T-helper 2 cell treated with Interferon-gamma antibody and Interleukin-4, amounts not matched to agents 5 μg/mL and 100 μg/mL, for 36 hours (primary cell): ENCODE data around the gene RANBP6.
"Not testable (repeated sequence)": the region's sequence is repeated elsewhere in the genome, so short reads cannot be mapped to it uniquely, and the experiment has no call there.

Experiments used
- DNase-seq: peaks from one replicate; pipeline ENCODE4 v3.0.0; 2021; ENCODE audit warnings: low spot score
- H3K27ac Mint-ChIP-seq: one replicate; pipeline ENCODE4 v1.8.0; 2021; ENCODE audit warnings: mild to moderate bottlenecking, mixed read lengths
- H3K27me3 Mint-ChIP-seq: one replicate; pipeline ENCODE4 v1.8.0; 2021; ENCODE audit warnings: low read depth, mixed read lengths
- H3K36me3 Mint-ChIP-seq: one replicate; pipeline ENCODE4 v1.8.0; 2021; ENCODE audit warnings: low read depth, mixed read lengths
- H3K4me1 Mint-ChIP-seq: one replicate; pipeline ENCODE4 v1.8.0; 2021; ENCODE audit warnings: low read depth, mixed read lengths
- H3K4me3 Mint-ChIP-seq: one replicate; pipeline ENCODE4 v1.8.0; 2022; ENCODE audit warnings: mild to moderate bottlenecking, moderate library complexity, mixed read lengths
- H3K9me3 Mint-ChIP-seq: one replicate; pipeline ENCODE4 v1.8.0; 2021; ENCODE audit warnings: mixed read lengths

Gene RANBP6

DNA sequence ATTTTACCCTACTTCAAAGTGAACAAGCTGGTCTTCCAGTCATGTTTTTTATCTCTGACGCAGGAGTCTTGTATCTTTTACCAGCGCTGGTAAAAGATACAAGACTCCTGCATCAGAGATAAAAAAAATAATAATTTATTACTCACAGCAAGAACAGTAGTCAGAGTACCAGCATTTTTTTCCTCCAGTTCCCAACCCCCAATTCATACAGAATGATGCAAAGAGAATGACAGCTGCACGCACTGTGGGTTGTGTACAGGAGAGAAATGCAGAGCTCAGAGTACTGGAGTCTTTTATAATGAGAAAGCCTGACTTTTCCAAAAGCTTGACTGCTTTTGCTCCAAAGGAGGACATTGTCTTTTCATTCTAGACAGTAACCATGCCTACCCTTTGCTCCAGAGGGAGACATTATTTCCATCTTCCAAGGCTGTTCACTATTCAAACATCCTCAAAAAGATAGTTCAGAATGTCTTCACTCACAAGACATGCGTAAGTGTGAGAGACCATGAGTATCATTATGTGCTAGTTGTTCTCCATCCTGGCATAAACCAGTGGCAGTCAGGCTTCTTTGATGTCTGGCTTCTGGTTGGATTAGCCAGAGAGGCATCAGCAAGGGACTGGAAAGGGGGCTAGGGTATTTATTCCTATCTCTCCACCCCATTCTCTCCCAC, 14.3 kb upstream of the RANBP6 start:
- H3K27ac Mint-ChIP-seq, result no peak overlapping the region

DNA sequence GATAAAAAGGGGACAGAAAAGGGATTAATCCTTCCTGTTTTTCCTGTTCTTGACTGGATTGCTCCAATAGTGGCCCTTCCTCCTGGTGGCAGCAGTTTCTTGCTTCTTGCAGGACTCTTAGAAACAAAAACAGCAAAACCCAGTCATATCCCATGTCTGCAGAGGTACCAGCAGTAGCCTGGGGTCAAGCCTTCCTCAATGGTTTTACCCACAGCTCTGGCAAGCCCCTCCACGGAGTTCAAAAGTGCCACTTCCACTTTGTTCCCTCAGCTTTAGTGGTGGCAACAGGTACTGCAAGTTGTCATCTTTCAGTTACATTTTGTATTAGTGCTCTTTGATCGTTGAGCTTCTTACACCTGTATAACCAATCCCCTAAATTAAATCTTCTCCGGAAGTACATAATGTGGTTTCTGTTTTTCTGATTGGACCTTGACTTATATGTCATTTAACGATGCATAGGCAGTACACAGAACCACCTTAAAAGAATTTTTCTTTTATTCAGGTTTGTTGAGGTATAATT, 8.7 kb upstream of the RANBP6 start:
- H3K4me1 Mint-ChIP-seq, result peaks cover 5% of the 10 kb centered on the region
- H3K9me3 Mint-ChIP-seq, result no peaks in the 10 kb centered on the region
- peak overlapping the region; percentile 66 for H3K4me3 Mint-ChIP-seq
- peak overlapping the region; percentile 24 for H3K27ac Mint-ChIP-seq
- DNase-seq, result no peak
- H3K36me3 Mint-ChIP-seq, result no peaks in the 10 kb centered on the region
- H3K27me3 Mint-ChIP-seq, result peaks cover 18% of the 10 kb centered on the region

More for the DNA sequence above, 14.3 kb upstream of the RANBP6 start:
- no peaks in the 10 kb centered on the region for H3K9me3 Mint-ChIP-seq
- H3K36me3 Mint-ChIP-seq, result no peaks in the 10 kb centered on the region
- no peak overlapping the region for H3K4me3 Mint-ChIP-seq
- DNase-seq, result no peak
- peaks cover 22% of the 10 kb centered on the region for H3K27me3 Mint-ChIP-seq
- no peaks in the 10 kb centered on the region for H3K4me1 Mint-ChIP-seq

DNA sequence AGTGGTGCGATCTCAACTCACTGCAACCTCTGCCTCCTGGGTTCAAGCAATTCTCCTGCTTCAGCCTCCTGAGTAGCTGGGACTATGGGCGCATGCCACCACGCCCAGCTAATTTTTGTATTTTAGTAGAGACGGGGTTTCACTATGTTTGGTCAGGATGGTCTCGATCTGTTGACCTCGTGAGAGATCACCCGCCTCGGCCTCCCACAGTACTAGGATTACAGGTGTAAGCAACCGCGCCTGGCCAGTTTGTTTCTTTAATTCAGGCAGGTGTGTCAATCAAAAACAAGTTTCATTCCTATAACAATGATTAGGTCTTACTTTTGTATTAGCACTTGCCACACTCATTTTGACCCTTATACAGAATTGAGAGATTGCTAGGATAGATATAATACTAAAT, 1.6 kb upstream of the RANBP6 start:
- H3K27me3 Mint-ChIP-seq, DNase-seq, H3K4me3 Mint-ChIP-seq, H3K9me3 Mint-ChIP-seq, H3K27ac Mint-ChIP-seq: not testable (repeated sequence)
- Mint-ChIP-seq H3K36me3 (peaks cover 28% of the 10 kb centered on the region), H3K4me1 (peaks cover 23% of the 10 kb centered on the region)

DNA sequence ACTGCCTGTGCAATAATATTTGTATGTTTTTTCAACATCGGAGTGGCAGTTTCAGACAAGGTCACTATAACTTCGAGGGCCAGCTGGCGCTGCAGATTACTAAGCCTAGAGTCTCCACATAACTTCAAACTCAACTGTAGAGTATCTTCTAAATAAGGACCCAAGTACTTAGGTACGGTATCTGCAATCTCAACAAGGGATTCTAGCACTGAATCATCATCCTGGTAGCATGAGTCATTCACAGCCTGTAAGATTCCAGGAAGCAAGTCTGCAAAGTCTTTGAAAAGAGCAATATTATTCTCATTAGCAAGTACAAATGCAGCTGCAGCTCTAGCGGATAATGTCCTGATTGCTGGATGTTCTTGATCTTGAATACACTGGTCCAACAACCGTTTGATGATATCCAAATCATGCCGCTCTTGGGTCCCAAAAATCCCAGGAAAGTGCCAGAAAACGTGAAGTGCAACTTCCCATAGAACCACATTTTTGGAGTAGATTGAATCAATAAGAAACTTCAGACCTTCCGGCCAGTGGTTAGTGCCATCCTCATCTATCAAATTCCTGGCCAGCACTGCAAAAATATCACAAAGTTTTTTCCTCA, 654 bp downstream of the RANBP6 start:
- Mint-ChIP-seq H3K27me3 (no peaks in the 10 kb centered on the region), H3K27ac (peak overlapping the region; percentile 98), H3K9me3 (peaks cover 5% of the 10 kb centered on the region), H3K4me3 (peak overlapping the region; percentile 97), H3K4me1 (peaks cover 39% of the 10 kb centered on the region), H3K36me3 (peaks cover 46% of the 10 kb centered on the region)
- DNase-seq, result peak; percentile 42

DNA sequence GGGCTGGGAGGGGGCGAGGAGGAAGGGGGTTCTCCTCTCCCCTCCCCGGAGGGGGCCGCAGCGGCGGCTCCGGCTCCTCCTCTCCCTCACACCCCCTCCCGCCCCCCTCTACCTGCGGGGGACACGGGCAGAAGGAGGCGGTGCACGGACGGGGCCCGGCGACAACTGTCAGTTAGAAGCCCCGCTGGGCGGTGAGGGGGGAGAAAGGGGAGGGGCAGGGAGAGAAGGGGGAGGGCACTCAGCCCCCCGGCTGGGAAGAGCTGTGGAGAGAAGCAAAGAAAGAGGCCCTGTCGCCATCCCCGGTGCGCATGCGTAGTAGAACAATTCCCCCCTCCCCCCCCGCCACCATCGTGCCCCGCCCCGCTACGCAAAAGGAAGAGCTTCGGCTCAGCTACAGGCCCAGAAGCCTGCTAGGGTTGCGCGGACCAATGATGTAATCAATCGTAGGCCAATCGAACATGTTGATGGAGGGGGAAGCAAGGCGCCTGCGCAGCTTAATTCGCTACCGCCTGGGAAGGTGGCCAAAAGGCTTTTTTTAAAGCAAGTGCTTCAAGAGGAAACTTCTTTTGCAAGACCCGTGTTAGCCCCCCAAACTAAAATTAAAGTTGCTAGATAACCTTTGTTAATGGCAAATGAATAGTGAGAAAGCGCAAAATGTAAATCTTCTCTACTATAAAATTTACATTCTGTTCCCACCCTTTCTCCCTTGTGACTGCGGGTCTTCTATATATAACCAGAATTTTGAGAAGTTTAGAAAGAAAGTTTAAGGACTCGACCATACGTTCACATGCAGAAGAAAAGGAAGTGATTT, 7.0 kb downstream of the RANBP6 start:
- Mint-ChIP-seq H3K36me3 (peaks cover 49% of the 10 kb centered on the region), H3K27me3 (no peaks in the 10 kb centered on the region), H3K4me3 (peak overlapping the region; percentile 82), H3K4me1 (peaks cover 53% of the 10 kb centered on the region), H3K27ac (peak overlapping the region; percentile 86), H3K9me3 (peaks cover 5% of the 10 kb centered on the region)
- peak; percentile 92 for DNase-seq

DNA sequence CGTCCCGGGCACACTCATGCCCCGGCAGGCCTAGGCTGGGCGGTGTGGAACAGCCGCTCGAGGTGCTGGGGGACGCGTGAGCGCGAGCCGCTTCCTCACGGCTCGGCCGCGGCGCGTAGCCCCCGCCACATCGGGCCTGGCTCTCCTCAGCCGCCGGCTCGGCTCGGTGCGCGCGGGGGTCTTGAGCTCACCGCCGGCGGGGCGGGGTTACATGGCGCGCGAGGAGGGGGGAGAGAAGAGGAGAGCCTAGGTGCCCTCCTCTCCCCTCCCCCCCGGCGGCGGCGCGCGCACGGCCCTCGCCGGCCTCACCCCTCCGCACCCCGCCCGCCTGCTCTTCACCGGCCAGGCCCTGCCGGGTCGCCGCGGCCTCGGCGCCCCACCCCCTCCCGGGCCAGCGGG, 7.7 kb downstream of the RANBP6 start:
- Mint-ChIP-seq H3K4me3 (peak overlapping the region; percentile 93), H3K27ac (peak overlapping the region; percentile 94), H3K4me1 (peaks cover 48% of the 10 kb centered on the region), H3K9me3 (no peaks in the 10 kb centered on the region), H3K36me3 (peaks cover 43% of the 10 kb centered on the region), H3K27me3 (no peaks in the 10 kb centered on the region)
- DNase-seq, result peak; percentile 70

DNA sequence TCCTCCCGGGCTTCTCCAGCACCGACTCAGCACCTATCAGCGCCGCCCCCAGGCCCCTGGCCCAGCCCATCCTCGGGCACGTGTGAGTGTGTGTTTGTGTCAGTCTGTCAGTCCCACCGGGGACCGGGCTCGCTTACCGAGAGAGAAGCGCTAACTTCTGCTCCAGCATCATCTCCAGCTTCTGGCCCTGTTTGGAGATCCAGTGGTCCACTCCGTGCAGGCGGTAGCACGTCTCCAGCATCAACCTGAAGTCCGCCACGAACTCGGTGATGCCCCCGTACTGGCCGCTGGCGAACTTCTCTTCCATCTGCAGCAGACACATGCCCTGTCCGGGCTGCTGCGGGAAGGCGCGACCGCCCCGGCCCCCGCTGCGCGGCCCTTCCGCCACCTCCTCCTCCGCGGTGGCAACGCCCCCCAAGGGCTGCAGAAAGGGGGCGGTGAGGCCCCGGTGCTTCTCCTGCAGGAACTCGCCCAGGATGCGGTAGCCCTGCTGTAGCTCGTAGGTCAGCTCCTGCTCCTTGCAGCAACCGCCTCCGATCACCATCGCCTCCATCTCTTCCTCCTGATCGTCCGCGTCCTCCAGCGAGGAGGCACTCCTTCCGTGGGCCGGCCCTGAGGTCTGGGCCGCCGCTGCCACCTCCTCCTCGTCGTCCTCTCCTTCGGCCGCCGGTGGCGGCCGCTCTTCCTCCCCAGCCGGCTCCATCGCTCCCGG, 8.2 kb downstream of the RANBP6 start:
- peak; percentile 94 for DNase-seq
- H3K9me3 Mint-ChIP-seq, result no peaks in the 10 kb centered on the region
- H3K36me3 Mint-ChIP-seq, result peaks cover 37% of the 10 kb centered on the region
- H3K27ac Mint-ChIP-seq, result peak overlapping the region; percentile 94
- H3K4me1 Mint-ChIP-seq, result peaks cover 44% of the 10 kb centered on the region
- peak overlapping the region; percentile 93 for H3K4me3 Mint-ChIP-seq
- H3K27me3 Mint-ChIP-seq, result no peaks in the 10 kb centered on the region

DNA sequence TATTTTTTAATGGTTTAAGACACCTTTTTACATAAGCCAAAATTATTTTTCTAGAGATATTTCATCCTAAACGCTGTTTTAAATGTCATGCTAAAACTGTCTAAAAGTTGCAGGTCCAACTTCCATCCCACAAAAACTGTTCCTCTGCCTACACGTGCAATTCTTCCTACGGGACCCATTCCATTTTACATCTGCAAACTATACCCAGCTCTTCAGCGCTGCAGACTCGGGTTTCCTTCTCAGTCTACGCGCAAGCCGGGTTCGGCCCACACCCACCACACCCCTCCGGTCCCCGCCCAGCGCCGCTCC, 8.7 kb downstream of the RANBP6 start:
- peak overlapping the region; percentile 94 for H3K27ac Mint-ChIP-seq
- H3K4me3 Mint-ChIP-seq, result peak overlapping the region; percentile 93
- H3K27me3 Mint-ChIP-seq, result no peaks in the 10 kb centered on the region
- DNase-seq, result no peak
- H3K36me3 Mint-ChIP-seq, result peaks cover 33% of the 10 kb centered on the region
- no peaks in the 10 kb centered on the region for H3K9me3 Mint-ChIP-seq
- peaks cover 40% of the 10 kb centered on the region for H3K4me1 Mint-ChIP-seq

DNA sequence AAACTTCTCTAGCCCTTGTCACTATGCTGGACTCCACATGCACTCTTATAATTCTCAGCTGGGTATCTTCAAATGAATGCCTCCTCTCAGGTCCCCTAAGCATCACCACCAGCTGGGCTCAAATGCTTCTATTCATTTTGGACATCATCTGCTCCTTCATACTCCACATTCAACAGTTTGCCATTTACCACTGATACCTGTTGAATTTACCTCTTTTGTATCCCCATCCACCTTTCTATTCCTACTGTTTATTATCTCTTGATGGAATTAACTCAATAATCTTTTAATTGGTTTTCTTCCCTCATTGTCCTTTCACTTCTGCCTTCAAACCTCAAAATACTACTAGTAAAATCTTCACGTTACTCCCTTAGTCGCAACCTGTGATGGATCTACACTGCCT, 14.5 kb downstream of the RANBP6 start:
- DNase-seq, result no peak
- H3K36me3 Mint-ChIP-seq, result peaks cover 13% of the 10 kb centered on the region
- H3K9me3 Mint-ChIP-seq, result no peaks in the 10 kb centered on the region
- H3K4me1 Mint-ChIP-seq, result peaks cover 23% of the 10 kb centered on the region
- H3K27ac Mint-ChIP-seq, result no peak overlapping the region
- H3K4me3 Mint-ChIP-seq, result no peak overlapping the region
- no peaks in the 10 kb centered on the region for H3K27me3 Mint-ChIP-seq

DNA sequence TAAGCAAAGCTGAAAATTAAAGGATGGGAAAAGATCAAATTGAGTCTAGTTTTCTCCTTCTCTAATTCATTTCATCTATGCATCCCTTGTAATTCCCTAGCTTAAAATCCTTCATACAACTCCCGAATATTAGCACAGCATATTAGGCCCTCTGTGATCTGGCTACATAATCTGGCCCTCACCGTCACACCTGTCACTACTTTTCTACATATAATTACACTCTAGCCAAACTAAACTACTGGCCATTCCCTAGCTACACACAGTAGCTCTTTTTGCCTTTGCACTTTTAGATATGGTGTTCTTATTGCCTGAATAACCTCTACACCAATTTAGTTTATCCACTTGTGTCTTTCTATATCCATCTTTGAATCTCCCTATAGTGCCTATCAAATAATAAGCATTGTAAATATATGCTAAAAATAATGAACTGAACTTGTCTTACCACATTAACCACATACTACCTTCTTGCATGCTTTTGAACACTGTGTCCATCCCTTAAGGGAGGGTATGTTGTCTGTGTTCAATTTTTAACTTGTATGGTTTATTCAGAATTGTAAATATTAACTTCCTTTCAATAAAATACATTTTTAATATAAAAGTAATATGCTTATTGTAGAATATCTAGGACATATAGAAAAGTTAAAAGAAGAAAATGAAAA, 15.9 kb downstream of the RANBP6 start:
- Mint-ChIP-seq H3K36me3 (peaks cover 12% of the 10 kb centered on the region), H3K4me3 (no peak overlapping the region), H3K27ac (no peak overlapping the region), H3K9me3 (no peaks in the 10 kb centered on the region), H3K4me1 (peaks cover 28% of the 10 kb centered on the region), H3K27me3 (no peaks in the 10 kb centered on the region)
- no peak for DNase-seq

DNA sequence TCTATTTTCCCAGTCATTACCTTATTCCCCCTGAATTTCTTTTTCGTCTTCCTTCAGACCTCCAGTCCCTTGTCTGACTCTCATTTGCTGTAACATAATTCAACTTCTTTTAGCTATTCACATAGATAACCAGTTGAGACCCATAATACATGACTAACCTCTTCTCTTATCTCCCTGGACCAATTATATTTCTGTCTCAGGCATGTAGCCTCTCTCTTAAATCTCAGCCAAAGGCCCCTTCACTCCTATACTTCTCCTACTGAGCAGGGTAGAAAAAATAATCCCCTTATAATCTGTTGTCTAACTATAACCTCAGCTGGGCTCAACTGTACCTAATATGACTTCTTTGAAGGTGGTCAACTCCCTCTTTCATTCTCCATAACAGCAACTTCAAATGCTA, 20.9 kb downstream of the RANBP6 start:
- H3K4me1 Mint-ChIP-seq, result peaks cover 18% of the 10 kb centered on the region
- H3K27ac Mint-ChIP-seq, result no peak overlapping the region
- H3K9me3 Mint-ChIP-seq, result no peaks in the 10 kb centered on the region
- no peaks in the 10 kb centered on the region for H3K27me3 Mint-ChIP-seq
- DNase-seq, result no peak
- peaks cover 4% of the 10 kb centered on the region for H3K36me3 Mint-ChIP-seq
- no peak overlapping the region for H3K4me3 Mint-ChIP-seq

DNA sequence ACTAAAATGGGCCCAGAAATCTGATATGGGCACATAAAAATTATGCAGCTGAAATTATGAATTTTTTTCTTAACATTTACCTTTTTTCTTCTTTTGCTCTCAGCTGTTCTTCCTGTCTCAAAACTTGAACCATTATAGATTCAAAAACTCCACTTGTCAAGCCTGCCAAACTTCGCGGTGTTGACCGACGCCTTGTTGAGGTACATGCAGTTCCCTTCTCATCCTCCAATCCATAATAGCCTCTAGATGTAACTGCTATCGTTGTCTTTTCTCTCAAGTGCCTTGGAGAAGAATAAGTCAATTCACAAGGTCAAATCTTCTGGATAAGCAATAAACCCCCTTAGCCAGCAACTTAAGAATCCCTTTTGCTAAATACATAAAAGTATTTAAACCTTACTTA, 27.2 kb downstream of the RANBP6 start:
- no peak for DNase-seq
- Mint-ChIP-seq H3K9me3 (no peaks in the 10 kb centered on the region), H3K27me3 (no peaks in the 10 kb centered on the region), H3K4me3 (no peak overlapping the region), H3K36me3 (peaks cover 23% of the 10 kb centered on the region), H3K27ac (no peak overlapping the region), H3K4me1 (peaks cover 8% of the 10 kb centered on the region)

DNA sequence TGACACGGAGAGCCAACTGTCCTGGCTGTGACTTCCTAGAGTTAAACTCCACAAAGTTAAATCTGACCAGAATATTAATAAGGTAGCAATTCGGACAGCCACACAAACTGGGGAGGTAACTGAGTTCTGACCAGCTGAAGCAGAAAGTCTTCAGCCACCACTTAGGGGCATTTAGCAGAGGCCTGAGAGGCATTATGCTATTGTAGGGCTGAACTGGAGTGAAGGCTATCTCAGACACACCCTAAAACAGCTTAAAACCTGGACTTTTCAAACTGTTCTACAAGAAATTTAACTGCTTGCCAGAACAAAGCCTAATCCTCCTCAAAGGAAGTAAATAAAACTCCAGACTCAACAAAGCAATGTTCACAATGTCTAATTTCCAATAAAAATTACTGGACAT, 32.4 kb downstream of the RANBP6 start:
- no peak overlapping the region for H3K4me3 Mint-ChIP-seq
- peaks cover 26% of the 10 kb centered on the region for H3K36me3 Mint-ChIP-seq
- H3K9me3 Mint-ChIP-seq, result no peaks in the 10 kb centered on the region
- H3K4me1 Mint-ChIP-seq, result peaks cover 2% of the 10 kb centered on the region
- H3K27me3 Mint-ChIP-seq, result no peaks in the 10 kb centered on the region
- no peak for DNase-seq
- H3K27ac Mint-ChIP-seq, result no peak overlapping the region
